Measurements from ENCODE around the gene SPC24.
A peak's percentile ranks its signal among the peaks of the same experiment; 100 is the strongest.

The SPC24 gene

DNA sequence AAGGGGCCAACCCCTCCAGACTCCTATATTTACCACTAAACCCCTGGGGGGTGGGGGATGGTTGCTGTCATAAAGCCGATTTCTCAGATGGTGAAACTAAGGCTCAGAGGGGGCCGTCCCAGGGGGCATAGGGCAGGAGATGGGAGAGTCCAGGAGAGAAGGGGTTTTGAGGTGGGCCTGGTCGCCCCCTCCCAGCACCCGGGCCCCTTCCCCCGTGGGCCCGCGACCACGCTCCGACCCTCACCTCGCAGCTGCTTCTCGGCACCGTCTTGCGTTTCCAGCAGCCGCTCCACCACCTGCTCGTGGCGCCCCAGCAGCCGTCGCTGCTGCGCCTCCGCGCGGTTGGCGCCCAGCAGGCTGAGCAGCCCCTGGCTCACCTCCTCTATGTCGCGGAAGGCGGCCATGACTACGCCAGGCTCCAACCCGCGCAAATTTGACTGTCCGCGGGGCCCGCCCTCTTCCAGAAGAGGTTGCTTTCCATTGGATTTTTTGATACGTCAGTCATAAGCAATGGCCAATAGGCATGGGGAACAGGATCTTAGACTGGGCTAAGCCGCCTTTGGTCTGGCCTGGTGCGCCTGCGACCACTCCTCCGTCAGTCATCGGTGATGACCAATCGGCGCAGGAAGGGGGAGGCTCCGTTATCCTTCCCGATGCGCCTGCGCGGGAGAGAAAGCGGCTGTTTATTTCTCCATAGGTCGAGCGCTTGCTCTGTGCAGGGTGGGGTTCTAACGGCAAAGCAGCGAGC, at the start of gene SPC24:
Gene SPC24, minus strand, starts transcription at position 410 of the 748 bp plus-strand sequence. Its CDS starts 6 bp downstream, at position 404.
- TF ChIP-seq LEF1 (IDR thresholded peaks at IDR 0.05; ENCODE audit: borderline replicate concordance) (no peak), FOXK2 (IDR thresholded peaks at IDR 0.05) (peak; percentile 84), FOXM1 (IDR thresholded peaks at IDR 0.05; ENCODE audit: borderline replicate concordance) (no peak), SUZ12 (IDR thresholded peaks at IDR 0.05) (no peak), L3MBTL2 (conservative IDR thresholded peaks at IDR 0.05) (peak; percentile 69), TARDBP (IDR thresholded peaks at IDR 0.05) (no peak), ARNT (IDR thresholded peaks at IDR 0.05) (no peak), SP1 (IDR thresholded peaks at IDR 0.05) (no peak), NFRKB (IDR thresholded peaks at IDR 0.05) (peak; percentile 54; the same call in 1 of the 2 replicates), BHLHE40 (IDR thresholded peaks at IDR 0.05; ENCODE audit: borderline replicate concordance) (no peak), ZNF384 (IDR thresholded peaks at IDR 0.05) (no peak), HDGF (IDR thresholded peaks at IDR 0.05; ENCODE audit: borderline replicate concordance) (no peak), FOXA1 (IDR thresholded peaks at IDR 0.05) (no peak), ELF4 (IDR thresholded peaks at IDR 0.05) (peak; percentile 63), CTBP1 (IDR thresholded peaks at IDR 0.05; ENCODE audit: borderline replicate concordance) (no peak)
- TF ChIP-seq, protein P1, sequence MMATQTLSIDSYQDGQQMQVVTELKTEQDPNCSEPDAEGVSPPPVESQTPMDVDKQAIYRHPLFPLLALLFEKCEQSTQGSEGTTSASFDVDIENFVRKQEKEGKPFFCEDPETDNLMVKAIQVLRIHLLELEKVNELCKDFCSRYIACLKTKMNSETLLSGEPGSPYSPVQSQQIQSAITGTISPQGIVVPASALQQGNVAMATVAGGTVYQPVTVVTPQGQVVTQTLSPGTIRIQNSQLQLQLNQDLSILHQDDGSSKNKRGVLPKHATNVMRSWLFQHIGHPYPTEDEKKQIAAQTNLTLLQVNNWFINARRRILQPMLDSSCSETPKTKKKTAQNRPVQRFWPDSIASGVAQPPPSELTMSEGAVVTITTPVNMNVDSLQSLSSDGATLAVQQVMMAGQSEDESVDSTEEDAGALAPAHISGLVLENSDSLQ (IDR thresholded peaks at IDR 0.05): peak; percentile 100
- DNase-seq (ENCODE audit: extremely low spot score): peak; percentile 100
- POLR2A ChIA-PET: interaction anchor here (1.0 to 3.8 kb wide), 8 partner anchors 8 to 67 kb away, joined by 3 to 26 read pairs (median 5); no protein-coding TSS in a partner anchor
- CTCF ChIA-PET: no interaction called here

DNA sequence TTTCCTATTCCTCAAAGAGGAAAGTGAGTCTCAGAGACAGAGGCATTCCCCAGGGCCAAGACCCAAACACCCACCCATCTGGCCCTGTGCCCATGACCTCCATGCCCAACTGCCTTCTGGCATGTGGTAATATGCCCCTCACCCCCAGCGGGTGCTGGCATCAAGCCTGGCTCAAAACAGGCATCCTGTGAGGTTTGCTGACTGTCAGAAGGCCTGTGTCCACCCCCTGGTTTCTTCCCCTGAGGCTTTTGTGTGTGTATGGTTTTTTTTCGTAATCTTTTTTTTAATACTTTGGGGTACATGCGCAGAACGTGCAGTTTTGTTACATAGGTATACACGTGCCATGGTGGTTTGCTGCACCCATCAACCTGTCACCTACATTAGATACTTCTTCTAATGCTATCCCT, 49.4 kb upstream of the SPC24 start:
- CTCF ChIA-PET: interaction anchor here (1.8 kb wide), 1 partner anchor 67 kb away, joined by 7 read pairs; no protein-coding TSS in a partner anchor
- DNase-seq (ENCODE audit: extremely low spot score): no peak
- TF ChIP-seq HDGF (IDR thresholded peaks at IDR 0.05; ENCODE audit: borderline replicate concordance) (no peak), L3MBTL2 (conservative IDR thresholded peaks at IDR 0.05) (no peak), SUZ12 (IDR thresholded peaks at IDR 0.05) (no peak), NFRKB (IDR thresholded peaks at IDR 0.05) (no peak), BHLHE40 (IDR thresholded peaks at IDR 0.05; ENCODE audit: borderline replicate concordance) (no peak), ARNT (IDR thresholded peaks at IDR 0.05) (no peak), LEF1 (IDR thresholded peaks at IDR 0.05; ENCODE audit: borderline replicate concordance) (no peak), FOXK2 (IDR thresholded peaks at IDR 0.05) (no peak), ELF4 (IDR thresholded peaks at IDR 0.05) (no peak), FOXM1 (IDR thresholded peaks at IDR 0.05; ENCODE audit: borderline replicate concordance) (no peak), ZNF384 (IDR thresholded peaks at IDR 0.05) (no peak), FOXA1 (IDR thresholded peaks at IDR 0.05) (no peak), CTBP1 (IDR thresholded peaks at IDR 0.05; ENCODE audit: borderline replicate concordance) (no peak), TARDBP (IDR thresholded peaks at IDR 0.05) (no peak)
- TF ChIP-seq, protein P1 (IDR thresholded peaks at IDR 0.05): no peak
- POLR2A ChIA-PET: no interaction called here

GRCh38 chr19:11204076-11204602, 48.6 kb upstream of the SPC24 start:
- DNase-seq (ENCODE audit: extremely low spot score): no peak
- ChIA-PET CTCF (interaction anchor here (1.8 kb wide), 1 partner anchor 66 kb away, joined by 7 read pairs; no protein-coding TSS in a partner anchor), POLR2A (no interaction called here)
- TF ChIP-seq FOXK2 (IDR thresholded peaks at IDR 0.05) (no peak), NFRKB (IDR thresholded peaks at IDR 0.05) (no peak), ELF4 (IDR thresholded peaks at IDR 0.05) (no peak), FOXM1 (IDR thresholded peaks at IDR 0.05; ENCODE audit: borderline replicate concordance) (no peak), LEF1 (IDR thresholded peaks at IDR 0.05; ENCODE audit: borderline replicate concordance) (no peak), BHLHE40 (IDR thresholded peaks at IDR 0.05; ENCODE audit: borderline replicate concordance) (no peak), L3MBTL2 (conservative IDR thresholded peaks at IDR 0.05) (no peak), ZNF384 (IDR thresholded peaks at IDR 0.05) (no peak), SUZ12 (IDR thresholded peaks at IDR 0.05) (no peak), TARDBP (IDR thresholded peaks at IDR 0.05) (no peak), ARNT (IDR thresholded peaks at IDR 0.05) (no peak), HDGF (IDR thresholded peaks at IDR 0.05; ENCODE audit: borderline replicate concordance) (no peak), FOXA1 (IDR thresholded peaks at IDR 0.05) (no peak), CTBP1 (IDR thresholded peaks at IDR 0.05; ENCODE audit: borderline replicate concordance) (no peak), SP1 (IDR thresholded peaks at IDR 0.05) (no peak)
- TF ChIP-seq, protein P1 (IDR thresholded peaks at IDR 0.05): no peak

GRCh38 chr19:11203194-11204075, 47.9 kb upstream of the SPC24 start:
- no peak for TF ChIP-seq ZNF384 (IDR thresholded peaks at IDR 0.05)
- TF ChIP-seq HDGF (IDR thresholded peaks at IDR 0.05; ENCODE audit: borderline replicate concordance): no peak
- no peak for TF ChIP-seq ELF4 (IDR thresholded peaks at IDR 0.05)
- TF ChIP-seq NFRKB (IDR thresholded peaks at IDR 0.05): no peak
- TF ChIP-seq FOXM1 (IDR thresholded peaks at IDR 0.05; ENCODE audit: borderline replicate concordance): no peak
- CTCF ChIA-PET: interaction anchor here (1.8 kb wide), 1 partner anchor 66 kb away, joined by 7 read pairs; no protein-coding TSS in a partner anchor
- peak; percentile 73 for DNase-seq (ENCODE audit: extremely low spot score)
- POLR2A ChIA-PET: no interaction called here
